K562 (cell line): ENCODE measurements around the gene CNOT11. TPM values are rescaled to one million over a fixed set of nuclear protein-coding genes. Genes with fewer than 3 reads are reported as not detected.

Experiments
- ATF7 ChIP-seq: fragments of 450-650 bp; IDR thresholded peaks from 2 replicates; pipeline ENCODE4 v1.7.1; 2014; ENCODE audit warnings: mild to moderate bottlenecking, moderate library complexity
- BRCA1 ChIP-seq, 2 experiments: fragments of 450-650 bp in 1 of 2; sonication (generic) in 1 of 2; formaldehyde crosslinking in 1 of 2; IDR thresholded peaks; 2 replicates each; pipeline versions ENCODE4 v1.5.0 to v1.6.1; 2017 to 2020; ENCODE audit warnings: mild to moderate bottlenecking in 1 of 2, missing genetic modification reagents in 1 of 2
- CHD1 ChIP-seq: fragments of 200-600 bp; sonication (generic); IDR thresholded peaks from one replicate; pipeline ENCODE4 v1.6.1; 2012; ENCODE audit warnings: mild to moderate bottlenecking, moderate library complexity, low read length, inconsistent platforms
- IRF2 ChIP-seq: sonication (generic); formaldehyde crosslinking; IDR thresholded peaks from 2 replicates; pipeline ENCODE4 v1.8.1; 2022; ENCODE audit warnings: mild to moderate bottlenecking, missing genetic modification reagents
- NFE2L1 ChIP-seq: fragments of 450-650 bp; IDR thresholded peaks from 2 replicates; pipeline ENCODE4 v1.6.1; 2016; ENCODE audit warnings: missing genetic modification characterization, low read depth, mild to moderate bottlenecking, missing compliant biosample characterization, moderate library complexity, borderline replicate concordance
- SMAD4 ChIP-seq: fragments of 250-450 bp; sonication (Bioruptor Pico); conservative IDR thresholded peaks from 2 replicates; pipeline ENCODE4 v1.8.0; 2021; ENCODE audit warnings: inconsistent platforms, mild to moderate bottlenecking, moderate library complexity
- ZNF282 ChIP-seq: sonication (generic); formaldehyde crosslinking; IDR thresholded peaks from 2 replicates; pipeline ENCODE4 v1.8.1; 2023; ENCODE audit warnings: missing genetic modification reagents
- ZNF431 ChIP-seq: sonication (generic); formaldehyde crosslinking; IDR thresholded peaks from 2 replicates; pipeline ENCODE4 v1.8.0; 2022; ENCODE audit warnings: mild to moderate bottlenecking, missing genetic modification reagents
- ZNF589 ChIP-seq: fragments of 200-800 bp; sonication (Bioruptor generic); IDR thresholded peaks from 2 replicates; pipeline ENCODE4 v1.6.1; 2016; ENCODE audit warnings: low read depth, missing genetic modification characterization, missing compliant biosample characterization
- polyA plus RNA-seq, 8 experiments: library from polyadenylated mRNA; depleted of rRNA in 4 of 8; stranded (reverse) in 5 of 8; unstranded in 3 of 8; fragments of >200 nt; fragmentation: Nextera tagmentation in 2 of 8; fragmentation: Illumina TruSeq in 1 of 8; extraction: Ambion mirVana in 2 of 8; extraction: Trizol in 1 of 8; gene quantifications; 2 replicates each; pipeline versions ENCODE4 v1.2.1 to v1.2.3, GENCODE V29; 2011 to 2014; ENCODE audit warnings: inconsistent platforms in 1 of 8, missing spikeins in 1 of 8
- total RNA-seq, 7 experiments: library from RNA; depleted of rRNA in 6 of 7; stranded (reverse); fragments of >200 nt in 6 of 7; fragmentation: Illumina TruSeq in 2 of 7; extraction: Trizol in 2 of 7; gene quantifications; 2 replicates each; pipeline versions ENCODE4 v1.2.1 to v1.2.3, GENCODE V29; 2011 to 2021; ENCODE audit warnings: low replicate concordance in 1 of 7
- TF ChIP-seq, protein P1 (sequence below): sonication (generic); formaldehyde crosslinking; IDR thresholded peaks from 2 replicates; pipeline ENCODE4 v1.8.1; 2023; ENCODE audit warnings: mild to moderate bottlenecking, missing genetic modification reagents
- TF ChIP-seq, protein P2 (sequence below): sonication (generic); formaldehyde crosslinking; IDR thresholded peaks from 2 replicates; pipeline ENCODE4 v1.8.0; 2022; ENCODE audit warnings: mild to moderate bottlenecking, missing genetic modification reagents
- TF ChIP-seq, protein P3 (sequence below), 2 experiments: IDR thresholded peaks; 2 replicates each; pipeline ENCODE4 v1.6.1; 2011; ENCODE audit warnings: borderline replicate concordance in 1 of 2, control low read depth in 1 of 2, low read depth in 1 of 2, low read length in 1 of 2, mild to moderate bottlenecking in 1 of 2, mixed read lengths in 1 of 2, moderate library complexity in 1 of 2; ENCODE audit not compliant: insufficient read depth in 1 of 2, insufficient read length in 1 of 2, poor library complexity in 1 of 2, severe bottlenecking in 1 of 2; ENCODE audit errors: extremely low read depth in 1 of 2
- TF ChIP-seq, protein P4 (sequence below): fragments of 200-800 bp; sonication (Bioruptor generic); IDR thresholded peaks from 2 replicates; pipeline ENCODE4 v1.6.1; 2016; ENCODE audit warnings: missing genetic modification characterization, missing compliant biosample characterization

Gene CNOT11
- total and polyA plus RNA-seq, 9 of the 15 experiments (the other 6 are each of a cell fraction or from before 2014, with no cell fraction given): 12.7 to 163 (median 64.2) TPM

DNA sequence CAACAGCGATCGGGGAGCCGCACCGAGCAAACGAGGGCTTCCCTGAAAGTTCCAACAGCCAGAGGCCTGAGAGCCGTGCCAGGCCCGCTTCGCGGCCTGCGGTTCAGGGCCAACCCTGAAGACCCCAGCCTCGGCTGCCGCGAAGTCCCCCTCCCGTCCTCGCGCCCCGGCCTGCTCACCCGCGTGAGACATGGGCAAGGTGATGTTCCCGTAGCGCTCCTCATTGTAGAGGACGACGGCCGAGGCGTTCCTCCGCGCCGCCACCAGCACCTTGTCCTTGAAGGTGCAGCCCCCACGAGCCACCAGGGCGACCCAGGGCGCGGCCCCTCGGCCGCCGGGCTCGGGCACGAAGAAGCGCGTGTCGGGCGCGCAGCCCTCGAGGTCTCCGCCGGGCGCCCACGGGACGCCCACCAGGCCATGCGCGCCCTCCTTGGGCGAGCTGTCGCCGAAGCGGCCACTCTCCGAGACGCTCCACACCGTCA lies 55.3 kb downstream of the CNOT11 start (continued):
- TF ChIP-seq ZNF589: peak; percentile 78; the same call in 1 of the 2 replicates
- peak; percentile 52; the same call in 1 of the 2 replicates for TF ChIP-seq SMAD4 (CRISPR knock-in tag)
- TF ChIP-seq ZNF282: peak; percentile 98
- TF ChIP-seq BRCA1 (IDR thresholded peaks at IDR 0.05): no peak
- 0 out of 2 replicates have a peak, but pooled peaks have one; percentile 32 for TF ChIP-seq BRCA1 (CRISPR knock-in tag; IDR thresholded peaks at IDR 0.05)
- TF ChIP-seq, protein P1, sequence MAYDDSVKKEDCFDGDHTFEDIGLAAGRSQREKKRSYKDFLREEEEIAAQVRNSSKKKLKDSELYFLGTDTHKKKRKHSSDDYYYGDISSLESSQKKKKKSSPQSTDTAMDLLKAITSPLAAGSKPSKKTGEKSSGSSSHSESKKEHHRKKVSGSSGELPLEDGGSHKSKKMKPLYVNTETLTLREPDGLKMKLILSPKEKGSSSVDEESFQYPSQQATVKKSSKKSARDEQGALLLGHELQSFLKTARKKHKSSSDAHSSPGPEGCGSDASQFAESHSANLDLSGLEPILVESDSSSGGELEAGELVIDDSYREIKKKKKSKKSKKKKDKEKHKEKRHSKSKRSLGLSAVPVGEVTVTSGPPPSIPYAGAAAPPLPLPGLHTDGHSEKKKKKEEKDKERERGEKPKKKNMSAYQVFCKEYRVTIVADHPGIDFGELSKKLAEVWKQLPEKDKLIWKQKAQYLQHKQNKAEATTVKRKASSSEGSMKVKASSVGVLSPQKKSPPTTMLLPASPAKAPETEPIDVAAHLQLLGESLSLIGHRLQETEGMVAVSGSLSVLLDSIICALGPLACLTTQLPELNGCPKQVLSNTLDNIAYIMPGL: 0 out of 2 replicates have a peak, but pooled peaks have one; percentile 27
- TF ChIP-seq, protein P2, sequence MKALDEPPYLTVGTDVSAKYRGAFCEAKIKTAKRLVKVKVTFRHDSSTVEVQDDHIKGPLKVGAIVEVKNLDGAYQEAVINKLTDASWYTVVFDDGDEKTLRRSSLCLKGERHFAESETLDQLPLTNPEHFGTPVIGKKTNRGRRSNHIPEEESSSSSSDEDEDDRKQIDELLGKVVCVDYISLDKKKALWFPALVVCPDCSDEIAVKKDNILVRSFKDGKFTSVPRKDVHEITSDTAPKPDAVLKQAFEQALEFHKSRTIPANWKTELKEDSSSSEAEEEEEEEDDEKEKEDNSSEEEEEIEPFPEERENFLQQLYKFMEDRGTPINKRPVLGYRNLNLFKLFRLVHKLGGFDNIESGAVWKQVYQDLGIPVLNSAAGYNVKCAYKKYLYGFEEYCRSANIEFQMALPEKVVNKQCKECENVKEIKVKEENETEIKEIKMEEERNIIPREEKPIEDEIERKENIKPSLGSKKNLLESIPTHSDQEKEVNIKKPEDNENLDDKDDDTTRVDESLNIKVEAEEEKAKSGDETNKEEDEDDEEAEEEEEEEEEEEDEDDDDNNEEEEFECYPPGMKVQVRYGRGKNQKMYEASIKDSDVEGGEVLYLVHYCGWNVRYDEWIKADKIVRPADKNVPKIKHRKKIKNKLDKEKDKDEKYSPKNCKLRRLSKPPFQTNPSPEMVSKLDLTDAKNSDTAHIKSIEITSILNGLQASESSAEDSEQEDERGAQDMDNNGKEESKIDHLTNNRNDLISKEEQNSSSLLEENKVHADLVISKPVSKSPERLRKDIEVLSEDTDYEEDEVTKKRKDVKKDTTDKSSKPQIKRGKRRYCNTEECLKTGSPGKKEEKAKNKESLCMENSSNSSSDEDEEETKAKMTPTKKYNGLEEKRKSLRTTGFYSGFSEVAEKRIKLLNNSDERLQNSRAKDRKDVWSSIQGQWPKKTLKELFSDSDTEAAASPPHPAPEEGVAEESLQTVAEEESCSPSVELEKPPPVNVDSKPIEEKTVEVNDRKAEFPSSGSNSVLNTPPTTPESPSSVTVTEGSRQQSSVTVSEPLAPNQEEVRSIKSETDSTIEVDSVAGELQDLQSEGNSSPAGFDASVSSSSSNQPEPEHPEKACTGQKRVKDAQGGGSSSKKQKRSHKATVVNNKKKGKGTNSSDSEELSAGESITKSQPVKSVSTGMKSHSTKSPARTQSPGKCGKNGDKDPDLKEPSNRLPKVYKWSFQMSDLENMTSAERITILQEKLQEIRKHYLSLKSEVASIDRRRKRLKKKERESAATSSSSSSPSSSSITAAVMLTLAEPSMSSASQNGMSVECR (CRISPR knock-in tag): peak; percentile 18; the same call in 1 of the 2 replicates
- TF ChIP-seq IRF2 (CRISPR knock-in tag): 0 out of 2 replicates have a peak, but pooled peaks have one; percentile 50
- TF ChIP-seq NFE2L1 (tag): no peak
- TF ChIP-seq, protein P3, sequence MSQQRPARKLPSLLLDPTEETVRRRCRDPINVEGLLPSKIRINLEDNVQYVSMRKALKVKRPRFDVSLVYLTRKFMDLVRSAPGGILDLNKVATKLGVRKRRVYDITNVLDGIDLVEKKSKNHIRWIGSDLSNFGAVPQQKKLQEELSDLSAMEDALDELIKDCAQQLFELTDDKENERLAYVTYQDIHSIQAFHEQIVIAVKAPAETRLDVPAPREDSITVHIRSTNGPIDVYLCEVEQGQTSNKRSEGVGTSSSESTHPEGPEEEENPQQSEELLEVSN (IDR thresholded peaks at IDR 0.05; ENCODE audit: borderline replicate concordance in 1 of 2, extremely low read depth in 1 of 2, insufficient read depth in 1 of 2, insufficient read length in 1 of 2, low read depth in 1 of 2, low read length in 1 of 2, poor library complexity in 1 of 2, severe bottlenecking in 1 of 2): peak; percentile 77 to 92
- TF ChIP-seq, protein P4, sequence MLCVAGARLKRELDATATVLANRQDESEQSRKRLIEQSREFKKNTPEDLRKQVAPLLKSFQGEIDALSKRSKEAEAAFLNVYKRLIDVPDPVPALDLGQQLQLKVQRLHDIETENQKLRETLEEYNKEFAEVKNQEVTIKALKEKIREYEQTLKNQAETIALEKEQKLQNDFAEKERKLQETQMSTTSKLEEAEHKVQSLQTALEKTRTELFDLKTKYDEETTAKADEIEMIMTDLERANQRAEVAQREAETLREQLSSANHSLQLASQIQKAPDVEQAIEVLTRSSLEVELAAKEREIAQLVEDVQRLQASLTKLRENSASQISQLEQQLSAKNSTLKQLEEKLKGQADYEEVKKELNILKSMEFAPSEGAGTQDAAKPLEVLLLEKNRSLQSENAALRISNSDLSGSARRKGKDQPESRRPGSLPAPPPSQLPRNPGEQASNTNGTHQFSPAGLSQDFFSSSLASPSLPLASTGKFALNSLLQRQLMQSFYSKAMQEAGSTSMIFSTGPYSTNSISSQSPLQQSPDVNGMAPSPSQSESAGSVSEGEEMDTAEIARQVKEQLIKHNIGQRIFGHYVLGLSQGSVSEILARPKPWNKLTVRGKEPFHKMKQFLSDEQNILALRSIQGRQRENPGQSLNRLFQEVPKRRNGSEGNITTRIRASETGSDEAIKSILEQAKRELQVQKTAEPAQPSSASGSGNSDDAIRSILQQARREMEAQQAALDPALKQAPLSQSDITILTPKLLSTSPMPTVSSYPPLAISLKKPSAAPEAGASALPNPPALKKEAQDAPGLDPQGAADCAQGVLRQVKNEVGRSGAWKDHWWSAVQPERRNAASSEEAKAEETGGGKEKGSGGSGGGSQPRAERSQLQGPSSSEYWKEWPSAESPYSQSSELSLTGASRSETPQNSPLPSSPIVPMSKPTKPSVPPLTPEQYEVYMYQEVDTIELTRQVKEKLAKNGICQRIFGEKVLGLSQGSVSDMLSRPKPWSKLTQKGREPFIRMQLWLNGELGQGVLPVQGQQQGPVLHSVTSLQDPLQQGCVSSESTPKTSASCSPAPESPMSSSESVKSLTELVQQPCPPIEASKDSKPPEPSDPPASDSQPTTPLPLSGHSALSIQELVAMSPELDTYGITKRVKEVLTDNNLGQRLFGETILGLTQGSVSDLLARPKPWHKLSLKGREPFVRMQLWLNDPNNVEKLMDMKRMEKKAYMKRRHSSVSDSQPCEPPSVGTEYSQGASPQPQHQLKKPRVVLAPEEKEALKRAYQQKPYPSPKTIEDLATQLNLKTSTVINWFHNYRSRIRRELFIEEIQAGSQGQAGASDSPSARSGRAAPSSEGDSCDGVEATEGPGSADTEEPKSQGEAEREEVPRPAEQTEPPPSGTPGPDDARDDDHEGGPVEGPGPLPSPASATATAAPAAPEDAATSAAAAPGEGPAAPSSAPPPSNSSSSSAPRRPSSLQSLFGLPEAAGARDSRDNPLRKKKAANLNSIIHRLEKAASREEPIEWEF: no peak
- peak; percentile 47 for TF ChIP-seq CHD1
- peak; percentile 55; the same call in 1 of the 2 replicates for TF ChIP-seq ZNF431 (CRISPR knock-in tag)
- no peak for TF ChIP-seq ATF7
